HG03432 (cell line): ENCODE measurements around the gene UNC79.
"Not testable (repeated sequence)": the region's sequence is repeated elsewhere in the genome, so short reads cannot be mapped to it uniquely, and the experiment has no call there.

Source experiments
- ATAC-seq: cut with Tn5 transposase; IDR thresholded peaks from one replicate; pipeline ENCODE4 v1.9.1; 2021; ENCODE audit warnings: mild to moderate bottlenecking, moderate library complexity; ENCODE audit not compliant: unreplicated experiment

The UNC79 gene

GRCh38 chr14:93430315-93431035 is at the start of gene UNC79:
TSS of gene UNC79 (plus strand) at chr14:93430939. CDS start at chr14:93431030, 91 bp downstream.
- no peak for ATAC-seq

- ATAC-seq: no peak
These were observed 49.1 kb upstream of the UNC79 start for GRCh38 chr14:93381644-93382043.

- ATAC-seq: not testable (repeated sequence)
These were observed 46.5 kb upstream of the UNC79 start for GRCh38 chr14:93384256-93384655.

DNA sequence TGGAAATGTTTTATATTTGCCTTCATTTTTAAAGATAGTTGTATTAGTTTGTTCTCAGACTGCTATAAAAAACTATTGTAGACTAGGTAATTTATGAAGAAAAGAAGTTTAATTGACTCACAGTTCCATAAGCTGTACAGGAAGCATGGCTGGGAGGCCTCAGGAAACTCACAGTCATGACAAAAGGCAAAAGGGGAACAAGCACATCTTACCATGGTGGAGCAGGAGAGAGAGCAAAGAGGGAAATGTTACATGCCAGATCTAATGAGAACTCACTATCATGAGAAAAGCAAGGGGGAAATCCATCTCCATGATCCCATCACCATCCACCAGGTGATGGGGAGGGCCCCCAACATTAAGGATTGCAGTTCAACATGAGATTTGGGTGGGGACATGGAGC is 35.5 kb upstream of the UNC79 start:
- no peak for ATAC-seq

DNA sequence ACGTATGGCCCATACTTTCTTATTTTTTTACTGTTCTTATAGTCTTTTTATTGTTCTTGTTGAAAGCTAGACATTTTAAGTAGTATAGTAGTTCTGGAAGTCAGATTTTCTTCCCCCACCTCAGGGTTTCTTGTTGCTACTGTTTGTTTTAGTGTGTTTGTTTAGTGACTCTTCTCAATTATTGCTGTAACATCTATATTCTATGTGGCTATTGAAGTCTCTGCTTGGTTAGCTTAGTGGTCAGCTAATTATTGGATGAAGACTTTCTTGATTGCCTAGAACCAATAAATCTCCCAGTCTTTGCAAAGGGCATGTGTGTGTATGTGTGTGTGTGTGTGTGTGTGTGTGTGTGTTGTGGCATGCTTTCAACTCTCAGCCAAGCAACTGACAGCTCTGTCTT is 34.3 kb upstream of the UNC79 start:
- ATAC-seq: no peak

- ATAC-seq: no peak
These were observed 32.2 kb upstream of the UNC79 start for GRCh38 chr14:93398491-93398890.

DNA sequence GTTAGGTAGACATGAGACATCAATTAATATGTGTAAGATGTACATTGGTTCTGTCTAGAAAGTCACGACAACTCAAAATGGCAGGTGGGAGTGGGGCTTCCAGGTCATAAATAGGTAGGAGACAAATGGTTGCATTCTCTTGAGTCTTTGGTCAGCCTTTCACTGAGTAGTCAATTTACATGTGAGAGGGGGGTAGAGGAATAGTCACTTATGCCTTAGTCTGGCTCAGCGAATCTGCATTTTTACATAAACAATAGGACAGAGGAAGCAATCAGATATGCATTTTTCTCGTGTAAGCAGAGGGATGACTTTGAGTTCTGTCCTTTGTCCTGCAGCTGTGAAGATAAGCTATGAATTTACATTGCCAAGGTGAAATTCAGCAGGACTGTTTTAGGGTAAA is 27.8 kb upstream of the UNC79 start:
- ATAC-seq: no peak

DNA sequence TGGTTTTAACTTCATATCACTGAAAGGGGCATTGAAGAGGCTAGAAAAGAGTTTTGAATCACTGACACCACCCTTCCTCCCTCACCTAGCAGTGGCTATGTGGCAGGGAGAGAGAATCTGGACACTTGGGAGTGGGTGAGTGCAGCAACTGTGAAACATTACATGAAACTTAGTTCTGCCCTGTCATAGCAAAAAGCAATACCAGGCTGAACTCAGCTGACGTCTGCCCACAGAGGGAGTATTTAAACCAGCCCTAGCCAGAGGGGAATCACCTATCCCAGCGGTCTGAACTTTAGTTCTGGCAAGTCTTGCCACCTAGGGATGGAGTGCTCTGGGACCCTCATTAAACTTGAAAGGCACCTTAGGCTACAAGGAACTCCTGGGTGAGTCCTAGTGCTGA is 20.7 kb upstream of the UNC79 start:
- no peak for ATAC-seq

DNA sequence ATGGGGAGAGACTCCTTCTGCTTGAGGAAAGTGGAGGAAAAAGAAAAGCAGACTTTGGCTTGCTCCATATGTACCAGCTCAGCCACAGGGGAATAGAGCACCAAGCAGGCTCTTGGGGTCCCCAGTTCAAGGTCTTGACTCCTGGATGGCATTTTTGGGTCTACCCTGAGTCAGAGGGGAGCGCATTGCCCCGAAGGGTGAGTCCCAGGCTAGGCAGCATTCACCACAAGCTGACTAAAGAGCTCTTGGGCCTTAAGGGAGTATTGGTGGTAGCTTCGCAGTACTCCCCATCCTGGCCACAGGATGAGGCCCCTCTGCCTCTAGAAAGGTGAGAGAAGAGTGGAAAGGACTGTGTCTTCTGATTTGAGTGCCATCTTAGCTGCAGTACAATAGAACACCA is 19.8 kb upstream of the UNC79 start:
- no peak for ATAC-seq

GRCh38 chr14:93425136-93425535 is 5.6 kb upstream of the UNC79 start:
- ATAC-seq: not testable (repeated sequence)

- ATAC-seq: no peak
These were observed 4.0 kb upstream of the UNC79 start for GRCh38 chr14:93426750-93427149.

DNA sequence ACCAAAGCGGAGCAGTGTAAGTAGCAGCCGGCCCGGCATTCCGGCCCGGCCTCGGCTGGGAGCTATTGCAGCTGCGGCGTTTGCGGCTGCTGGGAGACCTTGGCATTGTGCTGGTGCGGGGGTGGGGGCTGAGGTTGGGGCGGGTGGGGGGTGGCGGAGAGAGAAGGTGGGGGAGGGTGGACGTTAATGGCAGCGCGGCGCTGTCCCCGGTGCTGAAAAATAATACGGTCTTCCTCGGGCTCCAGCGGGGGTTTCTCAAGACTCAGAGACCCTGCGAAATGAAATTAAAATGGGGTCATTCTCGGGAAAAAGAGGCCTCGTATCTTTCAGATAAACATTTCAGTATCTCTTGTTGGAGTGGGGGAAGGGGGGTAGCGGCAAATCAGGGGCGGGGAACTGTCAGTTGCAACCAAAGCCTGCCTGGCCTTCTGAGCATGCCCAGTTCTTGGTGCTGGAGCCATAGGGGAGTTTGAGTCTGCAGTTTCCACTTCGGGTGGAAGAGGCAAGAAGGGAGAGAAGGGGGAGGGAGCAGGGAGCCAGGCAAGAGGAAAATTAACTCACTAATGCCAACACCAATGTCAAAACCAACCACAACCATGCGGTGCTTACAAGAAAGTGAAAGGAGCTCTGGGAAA is 414 bp downstream of the UNC79 start:
- ATAC-seq: no peak

GRCh38 chr14:93454224-93454623 is 23.5 kb downstream of the UNC79 start:
- ATAC-seq: no peak

DNA sequence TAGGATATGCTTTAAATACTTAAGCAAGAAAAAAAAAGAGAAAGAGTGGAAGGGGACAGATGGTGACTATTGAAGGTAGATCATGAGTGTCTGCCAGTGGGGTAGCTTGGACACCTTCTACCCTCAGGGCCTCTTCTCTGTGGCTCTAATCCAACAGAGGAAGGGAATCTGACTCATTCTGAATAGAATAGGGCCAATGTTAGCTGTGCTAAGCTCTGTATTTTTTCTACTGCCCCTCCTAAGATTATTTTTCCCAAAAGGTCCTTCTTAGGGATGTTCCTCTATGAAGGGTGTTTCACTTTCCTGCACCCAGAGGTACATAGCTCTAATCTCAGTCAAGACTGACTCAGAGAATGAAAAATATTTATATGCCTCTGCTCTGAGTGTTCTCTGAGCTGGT is 25.6 kb downstream of the UNC79 start:
- ATAC-seq: no peak

GRCh38 chr14:93458234-93458633 is 27.5 kb downstream of the UNC79 start:
- ATAC-seq: no peak

- ATAC-seq: no peak
These were observed 31.7 kb downstream of the UNC79 start for GRCh38 chr14:93462479-93462878.

- no peak for ATAC-seq
These were observed 33.5 kb downstream of the UNC79 start for GRCh38 chr14:93464271-93464670.

DNA sequence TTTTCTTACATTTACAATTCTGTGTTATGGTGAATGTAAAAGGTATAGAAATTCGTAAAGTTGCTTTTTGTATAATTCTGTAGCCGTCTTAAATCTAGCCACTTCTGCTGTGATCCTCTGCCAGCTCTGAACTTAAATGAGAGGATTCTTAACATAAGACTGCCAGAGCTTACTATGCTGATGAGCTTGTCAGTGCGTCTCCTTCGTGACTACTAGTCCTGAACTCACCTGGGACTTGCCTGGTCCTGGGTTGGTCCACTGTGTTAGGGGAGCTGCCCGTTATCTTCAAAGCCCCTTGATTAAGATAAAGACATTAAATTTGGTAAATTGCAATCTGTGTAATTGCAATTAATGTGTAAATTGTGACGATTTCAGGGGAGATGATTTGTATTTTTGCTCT is 44.7 kb downstream of the UNC79 start:
- no peak for ATAC-seq

- ATAC-seq: no peak
These were observed 45.6 kb downstream of the UNC79 start for GRCh38 chr14:93476305-93476704.

GRCh38 chr14:93479074-93479473 is 48.3 kb downstream of the UNC79 start:
- not testable (repeated sequence) for ATAC-seq

DNA sequence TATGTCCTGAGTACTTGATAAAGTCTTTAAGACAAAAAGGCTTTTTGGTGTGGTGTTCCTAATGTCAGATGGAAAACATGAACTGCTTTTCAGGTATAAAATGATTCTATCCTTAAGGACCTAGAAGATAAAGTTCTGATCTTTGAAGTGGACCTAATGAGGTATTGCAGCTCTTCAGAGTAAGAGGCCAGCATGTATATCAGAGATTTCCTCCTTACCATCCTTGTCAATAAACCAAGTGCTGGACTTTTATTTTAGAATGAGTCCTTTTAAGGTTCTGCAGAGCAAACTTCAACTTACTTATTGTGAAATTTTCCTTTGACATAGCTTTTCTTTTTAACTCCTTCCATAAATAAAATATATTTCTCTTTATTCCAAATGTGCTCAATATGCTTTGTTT is 50.1 kb downstream of the UNC79 start:
- ATAC-seq: no peak

- ATAC-seq: no peak
These were observed 51.0 kb downstream of the UNC79 start for GRCh38 chr14:93481758-93482157.

DNA sequence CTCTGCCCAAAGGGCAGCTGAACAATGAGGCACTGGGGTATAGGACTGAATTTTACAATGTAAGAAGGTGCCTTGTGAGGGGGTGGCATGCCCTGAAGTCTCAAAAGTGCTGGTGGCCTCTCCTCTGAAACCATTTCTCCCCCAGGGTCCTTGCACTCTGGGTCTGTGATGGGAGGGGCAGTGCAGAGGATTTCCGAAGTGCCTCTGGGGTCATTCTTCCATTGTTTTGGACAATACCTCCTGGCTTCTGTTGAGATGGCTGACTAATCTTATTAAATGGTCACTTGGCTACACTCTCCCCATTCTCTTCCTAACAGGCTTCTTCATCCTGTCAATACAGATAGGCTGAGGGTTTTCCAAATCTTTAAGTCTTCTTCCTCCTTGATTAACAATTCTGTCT is 59.3 kb downstream of the UNC79 start:
- ATAC-seq: no peak
